Measurements from ENCODE around the gene RPN1.

RPN1 gene

GRCh38 chr3:128577711-128578110, 72.9 kb downstream of the RPN1 start:
- DNase-seq = no peak

DNA sequence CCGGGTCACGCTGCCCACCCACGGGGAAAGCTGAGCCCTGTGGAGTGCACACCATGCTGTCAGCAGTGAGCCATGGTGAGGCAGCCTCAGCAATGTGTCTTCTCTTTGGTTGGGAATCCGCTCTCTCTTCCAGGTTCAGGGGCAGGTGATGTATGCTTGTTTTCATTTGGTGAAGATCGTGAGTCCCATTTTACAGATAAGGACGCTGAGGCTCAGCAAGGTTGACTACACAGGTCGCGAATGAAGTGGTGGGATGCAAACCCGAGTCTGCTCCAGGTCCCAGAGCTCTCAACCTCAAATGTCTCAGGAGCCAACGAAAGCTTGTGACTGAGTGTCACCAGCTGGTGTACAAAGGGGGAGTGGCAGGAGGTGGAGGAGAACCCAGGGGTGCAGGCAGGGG, 74.3 kb downstream of the RPN1 start:
- DNase-seq = no peak

DNA sequence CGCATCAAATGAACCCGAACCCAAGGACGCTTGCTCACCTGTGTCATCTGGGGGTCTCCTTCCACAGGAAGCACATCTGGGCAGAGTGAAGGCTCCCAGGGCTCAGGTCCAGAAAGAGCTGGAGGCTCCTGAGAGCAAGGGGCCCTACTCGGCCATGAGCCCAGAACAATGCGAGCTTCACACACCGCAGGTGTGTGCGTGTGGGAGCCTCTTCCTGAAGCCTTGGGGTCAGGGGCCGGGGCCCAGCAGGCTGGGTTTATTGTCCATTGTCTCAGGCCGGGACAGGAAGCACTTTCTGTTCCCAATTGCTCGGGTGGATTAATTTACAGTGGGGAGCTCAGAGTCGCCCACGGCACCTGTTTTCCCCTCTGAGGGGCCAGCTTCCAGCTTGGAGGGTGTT, 74.8 kb downstream of the RPN1 start:
- no peak for DNase-seq

- DNase-seq = no peak
Measured at GRCh38 chr3:128573707-128574162, 76.9 kb downstream of the RPN1 start.

- DNase-seq = no peak
Measured at GRCh38 chr3:128573160-128573559, 77.5 kb downstream of the RPN1 start.

- DNase-seq = no peak
Measured at GRCh38 chr3:128572644-128573105, 77.9 kb downstream of the RPN1 start.

DNA sequence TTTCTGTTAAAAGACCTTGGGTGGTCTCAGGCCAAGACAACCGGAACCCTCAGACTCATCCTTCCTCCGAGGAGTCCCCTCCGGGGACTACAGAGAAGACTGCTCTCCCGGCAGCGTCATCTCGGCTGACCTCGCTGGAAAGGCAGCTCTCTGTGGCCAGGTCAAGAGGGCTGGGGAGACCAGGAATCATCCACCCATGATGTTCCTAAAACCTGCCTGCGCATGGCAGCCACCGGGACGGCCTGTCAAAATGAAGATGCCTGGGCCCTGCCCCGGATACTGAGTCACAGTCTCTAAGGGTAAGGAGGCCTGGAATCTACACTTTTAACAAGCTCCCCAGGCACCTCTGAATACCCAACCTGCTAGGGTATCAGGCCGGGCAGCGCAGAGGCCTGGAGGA, 78.6 kb downstream of the RPN1 start:
- no peak for DNase-seq

Measured in C1 segment of cervical spinal cord (tissue), 14 donors.